ENCODE measurements around the gene MAEL.
A peak's percentile ranks its signal among the peaks of the same experiment; 100 is the strongest.
"Not testable (repeated sequence)": the region's sequence is repeated elsewhere in the genome, so short reads cannot be mapped to it uniquely, and the experiment has no call there.

MAEL gene

DNA sequence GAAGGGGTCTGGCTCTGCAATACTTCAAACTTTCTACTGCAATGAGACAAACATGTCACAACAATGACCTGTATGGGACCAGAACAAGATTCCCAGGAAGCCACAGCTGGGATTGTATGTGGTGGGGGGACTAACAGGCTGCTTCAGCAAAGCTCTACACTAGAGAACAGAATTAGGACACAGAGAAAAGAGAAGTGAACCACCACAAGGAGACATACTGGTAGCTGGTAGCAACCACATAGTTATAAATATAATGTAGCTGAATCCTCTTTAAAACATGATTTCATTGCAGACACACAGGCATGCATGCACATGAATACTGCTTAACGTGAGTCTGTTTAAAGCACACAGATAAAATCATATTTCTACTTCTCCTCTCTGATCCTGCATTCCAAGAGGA lies 10.3 kb upstream of the MAEL start:
- DNase-seq (ENCODE audit: low read depth): no peak

DNA sequence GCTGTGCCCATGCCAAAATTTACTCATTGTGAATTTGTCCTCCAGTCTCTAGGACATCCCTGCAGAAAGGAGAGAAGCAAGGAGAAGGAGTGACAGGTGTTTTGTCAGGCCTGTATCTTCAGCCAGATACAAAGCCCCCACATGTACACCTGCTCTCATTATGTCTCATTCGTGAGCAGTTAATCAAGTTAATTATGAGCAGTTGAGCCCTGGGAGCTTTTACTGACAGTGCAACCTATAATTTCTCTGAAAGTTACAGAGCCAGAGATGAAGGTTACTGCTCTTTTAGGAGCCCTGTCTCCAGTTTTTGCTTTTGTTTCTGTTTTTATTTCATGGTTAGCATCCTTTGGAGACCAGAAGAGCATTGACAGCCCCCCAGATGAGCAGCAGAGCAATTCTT lies 8.7 kb upstream of the MAEL start:
- DNase-seq (ENCODE audit: low read depth): no peak

DNA sequence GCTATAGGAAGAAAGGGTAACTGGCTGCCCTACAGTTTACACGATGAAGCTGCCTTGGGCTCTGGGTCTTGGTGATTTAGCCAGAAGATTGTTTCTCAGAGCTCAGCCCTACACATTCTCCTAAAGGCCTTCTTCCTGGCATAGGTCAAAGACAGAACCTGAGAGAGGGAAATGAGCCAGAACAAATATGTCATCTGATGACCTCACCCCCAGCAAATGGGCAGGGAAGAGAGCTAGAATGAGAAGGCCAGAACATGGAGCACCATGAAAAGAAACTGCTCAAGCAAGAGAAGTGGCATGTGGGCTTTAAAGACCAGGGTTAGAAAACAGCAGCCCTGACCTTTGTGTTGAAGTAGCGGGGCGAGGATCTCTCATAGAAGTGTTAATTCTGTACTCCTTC lies 8.3 kb upstream of the MAEL start:
- no peak for DNase-seq (ENCODE audit: low read depth)

DNA sequence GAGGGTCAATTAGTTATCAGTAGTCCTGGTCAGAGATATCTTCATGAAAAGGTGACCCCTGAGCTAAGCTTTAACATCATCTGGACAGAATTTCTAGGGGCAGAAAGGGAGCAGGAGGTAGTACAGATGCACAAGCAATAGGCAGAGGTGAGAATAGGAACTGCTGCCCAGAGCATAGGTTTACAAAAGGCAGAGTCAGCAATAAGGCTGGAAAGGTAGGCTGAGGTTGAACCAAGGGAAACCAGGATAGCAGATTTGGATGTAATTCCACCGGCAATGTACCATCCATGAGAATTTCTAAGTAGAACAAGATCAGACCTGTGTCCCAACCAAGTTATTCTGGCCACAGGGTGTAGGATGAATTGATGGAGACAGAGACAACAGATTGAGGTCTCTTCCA lies 7.5 kb upstream of the MAEL start:
- no peak for DNase-seq (ENCODE audit: low read depth)

DNA sequence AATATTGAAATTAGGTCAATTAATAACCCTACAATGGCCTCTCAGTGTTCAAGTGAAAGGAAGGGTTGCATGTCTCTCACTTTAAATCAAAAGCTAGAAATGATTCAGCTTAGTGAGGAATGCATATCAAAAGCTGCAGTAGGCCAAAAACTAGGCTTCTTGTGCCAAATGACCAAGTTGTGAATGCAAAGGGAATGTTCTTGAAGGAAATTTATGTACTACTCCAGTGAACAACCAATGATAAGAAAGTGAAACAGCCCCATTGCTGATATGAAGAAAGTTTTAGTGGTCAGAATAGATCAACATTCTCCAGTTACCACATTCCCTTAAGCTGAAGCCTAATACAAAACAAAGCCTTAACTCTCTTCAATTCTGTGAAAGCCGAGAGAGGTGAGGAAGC lies 10.0 kb downstream of the MAEL start:
- DNase-seq (ENCODE audit: low read depth): no peak

DNA sequence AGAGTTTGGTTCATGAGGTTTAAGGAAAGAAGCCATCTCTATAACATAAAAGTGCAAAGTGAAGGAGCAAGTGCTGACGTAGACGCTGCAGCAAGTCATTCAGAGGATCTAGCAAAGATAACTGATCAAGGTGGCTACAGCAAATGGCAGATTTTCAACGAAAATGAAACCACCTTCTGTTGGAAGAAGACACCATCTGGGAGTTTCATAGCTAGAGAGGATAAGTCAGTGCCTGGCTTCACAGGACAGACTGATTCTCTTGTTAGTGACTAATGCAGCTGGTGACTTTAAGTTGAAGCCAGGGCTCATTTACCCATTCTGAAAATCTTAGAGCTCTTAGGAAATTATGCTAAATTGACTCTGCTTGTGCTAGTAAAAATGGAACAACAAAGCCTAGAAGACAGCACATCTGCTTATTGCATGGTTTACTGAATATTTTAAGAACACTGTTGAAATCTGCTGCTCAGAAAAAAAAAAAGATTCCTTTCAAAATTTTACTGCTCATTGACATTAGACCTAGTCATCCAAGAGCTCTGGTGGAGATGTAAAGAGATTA lies 10.5 kb downstream of the MAEL start:
- DNase-seq (ENCODE audit: low read depth): no peak

DNA sequence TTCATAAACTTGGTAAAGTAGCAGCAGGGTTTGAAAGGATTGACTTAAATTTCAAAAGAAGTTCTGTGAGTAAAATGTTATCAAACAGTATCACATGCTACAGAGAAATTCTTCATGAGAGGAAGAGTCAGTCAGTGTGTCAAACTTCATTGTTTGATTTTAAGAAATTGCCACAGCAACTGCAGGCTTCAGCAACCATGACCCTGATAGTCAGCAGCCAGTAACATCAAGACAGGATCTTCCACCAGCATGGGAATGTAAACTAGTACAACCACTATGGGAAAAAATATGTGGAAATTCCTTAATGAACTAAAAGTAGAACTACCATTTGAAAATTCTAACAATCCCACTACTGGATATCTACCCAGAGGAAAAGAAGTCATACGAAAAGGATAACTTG lies 11.5 kb downstream of the MAEL start:
- DNase-seq (ENCODE audit: low read depth): no peak

DNA sequence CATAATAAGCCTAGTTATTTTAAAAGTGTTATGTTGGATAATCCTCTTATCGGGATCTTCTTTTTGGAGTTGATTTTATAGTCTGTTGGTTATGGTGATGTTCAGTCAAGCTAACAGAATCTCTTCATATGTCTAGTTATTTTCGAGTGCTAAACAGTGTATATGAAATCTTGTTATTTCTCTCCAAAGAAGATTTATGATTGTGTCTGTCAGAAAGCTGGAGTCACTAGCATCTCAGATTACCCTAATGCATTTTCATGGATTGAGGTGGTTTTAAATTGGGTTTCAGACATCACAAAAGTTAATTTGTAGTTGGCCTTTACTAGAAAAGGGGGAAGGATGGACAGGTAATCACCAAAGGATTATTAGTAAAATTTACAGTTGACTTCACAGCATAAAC lies 13.3 kb downstream of the MAEL start:
- no peak for DNase-seq (ENCODE audit: low read depth)

DNA sequence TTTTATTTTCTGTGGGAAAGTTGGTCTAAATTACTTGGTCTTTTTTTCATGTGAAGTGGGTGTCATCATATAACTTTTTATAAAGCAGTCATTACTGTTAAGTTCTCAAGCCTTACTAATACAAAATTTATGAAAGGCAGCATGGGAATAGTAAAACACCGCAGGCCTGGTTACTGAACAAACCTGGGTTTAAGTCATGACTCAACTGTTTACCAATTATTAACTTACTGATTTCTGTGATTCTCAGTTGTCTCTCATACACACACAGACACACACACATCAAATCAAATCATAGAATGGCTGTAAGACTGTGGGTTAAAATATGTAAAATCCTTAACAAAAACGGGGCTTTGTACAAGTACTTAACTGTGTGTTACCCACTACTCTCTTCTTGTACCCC lies 14.6 kb downstream of the MAEL start:
- DNase-seq (ENCODE audit: low read depth): no peak

DNA sequence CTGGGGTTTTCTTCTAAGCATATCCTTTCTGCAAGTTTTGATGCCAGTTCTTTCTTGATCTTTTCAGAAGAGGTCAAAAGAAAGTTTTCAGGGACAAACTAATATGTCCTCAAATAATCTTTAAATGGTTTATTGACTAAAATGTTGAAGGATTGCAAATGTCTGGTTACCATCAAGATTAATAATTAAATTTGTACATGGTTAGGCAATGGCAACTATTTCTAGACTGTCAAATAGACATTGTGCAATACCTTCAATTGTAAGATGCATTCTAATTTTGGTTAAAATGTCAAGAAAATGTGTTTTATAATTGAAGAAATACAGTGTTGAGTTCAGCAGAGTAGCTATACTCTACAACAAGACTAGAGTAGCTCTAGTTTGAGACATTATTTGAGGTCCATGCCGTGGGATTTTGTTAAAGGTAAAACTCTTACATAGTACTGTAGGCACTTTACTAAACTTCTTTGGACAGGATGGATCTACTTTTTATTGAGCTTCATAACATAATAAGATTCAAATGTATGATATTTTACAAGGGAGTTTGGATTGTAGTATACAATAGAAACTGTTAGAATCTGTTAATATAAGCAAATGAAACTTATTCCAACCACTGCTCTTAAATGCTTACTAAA lies 22.6 kb downstream of the MAEL start:
- no peak for DNase-seq (ENCODE audit: low read depth)

DNA sequence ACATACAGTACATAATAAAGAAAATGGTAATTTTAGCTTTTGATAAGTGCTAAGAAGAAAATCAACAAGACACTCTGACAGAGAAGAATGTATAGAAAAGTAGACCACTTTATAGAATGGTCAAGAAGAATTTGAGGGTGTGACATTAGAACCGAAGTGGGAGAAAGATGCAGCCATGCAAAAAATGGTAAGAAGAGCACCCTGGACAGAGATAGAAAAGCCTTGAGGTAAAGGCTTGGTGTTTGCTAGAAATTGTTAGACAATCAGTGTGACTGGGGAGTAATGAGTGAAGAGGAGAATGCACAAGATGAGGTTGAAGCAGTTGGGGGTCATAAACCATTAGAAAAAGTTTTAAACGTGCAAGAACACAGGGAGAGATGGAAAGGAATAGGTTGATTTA lies 23.5 kb downstream of the MAEL start:
- DNase-seq (ENCODE audit: low read depth): no peak

DNA sequence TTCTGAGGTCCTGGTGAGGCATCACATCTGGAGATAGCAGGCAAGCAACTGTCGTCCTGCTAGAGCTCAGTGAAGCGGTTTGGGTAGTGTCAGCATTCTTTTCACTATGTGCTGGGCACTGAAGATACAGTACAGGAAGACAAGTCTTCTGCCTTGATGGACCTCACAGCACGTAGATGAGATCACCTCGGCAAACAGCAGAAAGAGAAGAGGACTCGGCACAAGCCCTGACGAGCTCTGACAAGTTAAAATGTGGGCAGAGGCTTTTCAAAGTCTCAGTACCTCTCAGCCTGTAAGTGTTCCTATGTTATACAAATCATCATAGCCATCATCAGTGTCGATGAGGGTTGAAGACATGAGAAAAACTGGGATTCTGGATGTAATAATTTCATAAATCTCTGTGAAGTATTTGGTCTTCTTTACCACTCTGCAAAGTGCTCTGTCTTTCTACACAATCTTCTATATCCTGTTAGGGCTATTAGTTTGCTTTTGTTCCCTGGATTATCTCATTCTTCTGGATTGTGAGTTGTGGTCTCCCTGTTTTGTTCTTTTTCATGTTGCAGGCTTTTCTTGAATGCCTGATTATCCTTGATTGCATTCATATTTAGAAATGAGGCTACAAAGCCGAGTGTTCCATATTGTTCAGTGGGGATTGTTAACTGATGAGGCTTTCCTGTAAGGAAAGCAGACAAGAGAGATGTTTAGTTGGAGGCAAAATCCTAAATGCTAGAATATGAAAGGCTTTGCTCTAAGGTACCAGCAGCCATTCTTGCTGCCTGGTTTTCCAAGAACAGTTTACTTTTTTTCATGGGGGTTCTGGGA lies 24.2 kb downstream of the MAEL start:
- DNase-seq (ENCODE audit: low read depth): no peak

DNA sequence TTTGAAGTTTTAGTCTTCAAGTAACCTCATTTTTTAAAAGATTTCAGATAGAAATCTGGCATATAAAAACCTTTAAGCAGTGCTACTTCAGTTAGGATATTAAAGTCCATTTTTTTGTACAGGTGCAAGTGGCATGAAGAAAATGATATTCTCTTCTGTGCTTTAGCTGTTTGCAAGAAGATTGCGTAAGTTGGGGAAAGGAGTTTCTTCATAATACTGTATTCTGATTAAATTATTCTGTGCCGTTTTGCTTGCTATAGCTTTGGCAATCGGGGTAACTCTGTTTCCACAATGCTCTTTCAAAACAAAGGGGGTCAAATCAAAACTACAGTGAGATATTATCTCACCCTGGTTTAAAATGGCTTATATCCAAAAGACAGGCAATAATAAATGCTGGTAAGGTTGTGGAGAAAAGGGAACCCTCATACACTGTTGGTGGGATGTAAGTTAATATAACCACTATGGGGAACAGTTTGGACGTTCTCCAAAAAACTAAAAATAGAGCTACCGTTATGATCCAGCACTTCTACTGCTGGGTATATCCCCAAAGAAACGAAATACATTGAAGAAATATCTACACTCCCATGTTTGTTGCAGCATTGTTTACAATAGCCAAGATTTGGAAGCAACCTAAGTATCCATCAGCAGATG lies 27.1 kb downstream of the MAEL start:
- no peak for DNase-seq (ENCODE audit: low read depth)

DNA sequence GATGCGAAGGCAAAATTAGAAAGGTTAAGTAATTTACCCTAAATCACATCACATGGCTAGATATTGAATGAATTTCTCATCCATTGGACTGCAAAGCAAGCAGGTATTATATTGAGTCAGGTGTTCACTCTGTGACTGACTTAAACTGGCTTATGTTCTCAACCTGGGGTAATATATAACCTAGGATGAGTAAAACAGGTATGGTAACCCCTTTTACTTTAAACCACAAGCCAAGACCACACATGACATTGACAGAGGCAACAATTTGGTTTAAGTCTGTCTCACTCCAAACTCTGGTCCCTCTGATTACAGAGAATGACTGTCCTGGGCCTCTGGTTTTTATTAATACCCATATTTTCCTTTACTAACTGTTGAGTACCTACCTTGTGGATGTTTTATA lies 33.3 kb downstream of the MAEL start:
- no peak for DNase-seq (ENCODE audit: low read depth)

DNA sequence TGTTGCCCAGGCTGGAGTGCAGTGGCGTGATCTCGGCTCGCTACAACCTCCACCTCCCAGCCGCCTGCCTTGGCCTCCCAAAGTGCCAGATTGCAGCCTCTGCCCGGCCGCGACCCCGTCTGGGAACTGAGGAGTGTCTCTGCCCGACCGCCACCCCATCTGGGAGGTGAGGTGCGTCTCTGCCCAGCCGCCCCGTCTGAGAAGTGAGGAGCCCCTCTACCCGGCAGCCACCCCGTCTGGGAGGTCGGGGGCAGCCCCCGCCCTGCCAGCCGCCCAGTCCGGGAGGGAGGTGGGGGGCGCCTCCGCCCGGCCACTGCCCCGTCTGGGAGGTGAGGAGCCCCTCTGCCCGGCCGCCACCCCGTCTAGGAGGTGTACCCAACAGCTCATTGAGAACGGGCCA lies 40.5 kb downstream of the MAEL start:
- DNase-seq (ENCODE audit: low read depth): not testable (repeated sequence)

DNA sequence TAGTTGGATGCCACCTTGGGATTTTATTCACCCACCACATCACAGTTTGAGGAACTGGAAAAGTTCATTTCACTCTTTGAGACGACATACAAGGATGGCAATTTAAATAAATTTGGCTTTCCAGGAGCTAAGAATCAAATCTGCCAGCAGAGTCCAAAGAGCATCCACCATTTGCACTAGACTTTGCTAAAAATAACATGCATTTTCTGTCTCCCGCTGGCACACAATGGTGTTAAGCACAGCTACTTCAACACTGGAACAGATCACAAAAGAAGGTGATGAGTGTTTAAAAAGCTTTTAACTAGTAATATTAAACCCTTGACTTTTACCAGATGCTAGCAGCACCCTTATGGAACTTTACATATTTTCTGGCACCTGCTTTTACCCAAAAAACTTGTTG lies 44.6 kb downstream of the MAEL start:
- no peak for DNase-seq (ENCODE audit: low read depth)

DNA sequence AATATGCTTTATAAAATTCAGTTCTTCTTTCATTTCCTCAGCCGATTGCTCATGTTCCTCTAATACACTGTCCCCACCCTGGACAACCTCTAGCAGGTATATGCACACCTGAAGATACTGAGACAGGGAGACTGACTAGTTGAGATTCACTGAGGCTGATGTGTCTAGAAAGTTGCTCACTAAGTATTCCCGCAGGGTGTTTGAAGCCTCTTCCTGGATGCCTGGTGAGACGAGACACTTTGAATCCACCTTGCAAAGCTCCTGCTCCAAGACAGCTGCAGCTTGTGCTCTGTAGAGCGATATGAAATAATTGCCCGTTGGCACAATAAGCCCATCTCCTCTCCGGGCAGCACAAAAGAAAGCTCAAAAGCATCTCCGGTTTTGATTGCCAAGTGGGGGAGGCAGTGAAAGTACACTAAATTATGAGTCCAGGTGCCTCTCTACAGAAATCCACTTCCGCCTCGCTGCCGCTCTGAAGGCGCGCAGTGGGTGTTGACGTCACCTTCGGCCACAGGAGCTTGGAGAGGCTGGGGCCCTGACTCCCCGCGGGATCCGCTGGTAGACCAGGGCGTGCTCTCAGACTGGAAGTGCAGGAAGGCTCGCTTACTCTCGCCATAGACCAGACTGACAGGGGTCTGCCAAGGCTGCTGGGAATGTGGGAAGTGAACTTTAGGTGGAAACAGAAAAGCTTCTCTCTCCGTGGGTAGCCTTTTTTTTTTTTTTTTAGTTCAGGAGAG lies 54.8 kb downstream of the MAEL start:
- DNase-seq (ENCODE audit: low read depth): peak; percentile 35

DNA sequence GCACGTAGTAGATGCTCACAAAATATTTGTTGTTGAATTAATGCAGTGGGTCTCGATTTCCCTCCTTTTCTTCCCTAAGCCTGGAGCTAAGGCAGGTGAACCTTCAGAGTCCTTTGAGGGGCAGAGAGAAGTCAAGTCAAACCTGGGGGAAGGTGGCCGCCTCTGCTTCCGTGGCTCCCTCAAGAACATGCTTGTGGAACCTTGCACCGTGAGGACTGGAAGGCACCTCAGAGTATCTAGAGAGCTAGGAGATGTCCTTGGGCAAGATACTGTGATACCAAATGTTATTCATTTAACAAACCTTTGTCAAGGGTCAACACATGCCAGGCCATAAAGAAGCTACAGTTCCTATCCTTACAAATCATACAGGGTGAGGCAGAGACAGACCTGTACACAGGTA lies 62.8 kb downstream of the MAEL start:
- no peak for DNase-seq (ENCODE audit: low read depth)

DNA sequence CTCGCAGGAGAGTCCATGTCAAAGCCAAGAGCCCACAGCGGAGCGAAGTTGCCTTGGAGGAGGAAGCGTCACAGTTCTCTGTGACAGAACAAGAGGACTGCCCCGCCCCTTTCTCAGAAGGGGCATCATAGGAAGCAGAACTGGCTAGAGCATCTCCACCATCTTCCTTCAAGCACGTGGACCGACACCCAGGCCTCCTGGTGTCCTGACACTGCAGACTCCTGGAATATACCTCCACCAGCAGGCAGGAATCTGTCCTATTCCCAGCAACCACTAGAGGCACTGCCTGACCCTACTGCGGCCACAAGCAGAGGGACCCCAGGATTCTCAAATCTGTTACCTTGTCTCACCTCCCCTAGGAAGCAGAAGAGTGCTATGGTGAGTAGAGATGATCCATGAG lies 63.3 kb downstream of the MAEL start:
- no peak for DNase-seq (ENCODE audit: low read depth)

DNA sequence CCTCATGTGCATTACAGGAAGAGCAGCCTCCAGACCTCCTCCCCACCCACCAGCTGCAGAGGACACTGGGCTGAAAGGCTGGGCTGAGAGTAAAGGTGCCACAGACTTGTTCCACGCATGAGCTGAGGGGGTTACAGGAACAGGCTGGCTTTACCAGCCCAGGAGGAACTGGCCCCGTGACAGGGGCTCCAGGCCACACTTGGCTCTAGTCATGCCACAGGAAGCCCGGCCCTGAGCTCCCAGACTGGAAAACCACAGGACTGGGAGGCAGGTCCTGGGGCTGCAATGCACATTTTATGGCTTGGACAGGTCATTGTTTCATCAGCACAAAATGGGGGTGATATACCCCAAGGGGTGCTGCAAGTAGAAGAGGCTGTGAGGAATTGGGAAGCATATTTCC lies 65.5 kb downstream of the MAEL start:
- DNase-seq (ENCODE audit: low read depth): no peak

DNA sequence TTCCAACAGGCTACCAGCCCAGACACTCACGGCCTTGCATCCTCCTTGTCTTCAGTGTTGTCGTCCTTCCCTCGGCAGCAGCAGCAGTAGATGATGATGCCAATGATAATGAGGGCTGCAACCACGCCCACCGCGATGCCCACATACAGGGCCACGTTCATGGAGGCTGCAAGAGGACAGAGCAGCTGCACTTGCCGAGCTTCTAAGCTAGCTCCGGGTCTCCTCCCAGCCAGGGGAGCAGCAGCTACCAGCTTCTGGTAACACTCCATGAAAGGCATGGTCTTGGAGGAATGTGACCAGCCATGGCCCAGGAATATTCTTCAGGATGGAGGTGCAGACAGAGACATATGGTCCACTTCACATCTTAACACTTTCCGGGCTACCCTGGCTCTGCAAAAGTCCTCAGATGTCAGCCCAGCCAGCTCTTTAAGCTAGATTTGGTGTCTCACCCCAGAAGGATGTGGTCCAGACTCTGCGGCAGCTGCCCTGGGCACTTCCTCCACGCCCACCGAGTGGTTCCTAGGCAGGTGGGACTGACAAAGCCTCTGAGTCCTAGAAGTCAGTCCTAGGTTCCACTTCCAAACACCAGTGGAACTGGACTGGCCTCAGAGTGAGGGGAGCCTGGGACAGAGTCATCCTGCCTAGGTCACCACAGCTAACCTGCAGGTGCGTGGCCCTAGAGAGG lies 66.0 kb downstream of the MAEL start:
- no peak for DNase-seq (ENCODE audit: low read depth)

All from stimulated activated CD8-positive, alpha-beta memory T cell treated with anti-CD3 and anti-CD28 coated beads, Interleukin-15, amount 100 ng/mL, for 24 hours (primary cell).